Urinary bladder (tissue), 4 donors: ENCODE measurements around the gene MIPOL1. TPM values are rescaled to one million over a fixed set of nuclear protein-coding genes. Genes with fewer than 3 reads are reported as not detected.
"Not testable (repeated sequence)": the region's sequence is repeated elsewhere in the genome, so short reads cannot be mapped to it uniquely, and the experiment has no call there.

Source experiments
- DNase-seq: peaks from one replicate; pipeline ENCODE4 v3.0.0-alpha.2; 2015; ENCODE audit errors: extremely low spot score
- H3K27ac ChIP-seq: one replicate; pipeline ENCODE4 v1.5.1; 2013; ENCODE audit warnings: low read depth, mild to moderate bottlenecking, moderate library complexity
- H3K36me3 ChIP-seq: one replicate; pipeline ENCODE4 v1.6.1; 2013; ENCODE audit warnings: mild to moderate bottlenecking, moderate library complexity; ENCODE audit not compliant: insufficient read depth
- H3K4me1 ChIP-seq: one replicate; pipeline ENCODE4 v1.6.1; 2013; ENCODE audit warnings: mild to moderate bottlenecking, moderate library complexity; ENCODE audit not compliant: insufficient read depth
- H3K4me3 ChIP-seq: one replicate; pipeline ENCODE4 v1.5.1; 2013; ENCODE audit warnings: low read depth, low read length
- WGBS: extraction: QIAGEN DNeasy Blood & Tissue Kit; methylation state at CpG from one replicate; pipeline ENCODE4 v1.1.7; 2013; 5-methylcytosine and 5-hydroxymethylcytosine counted together
- polyA plus RNA-seq: library from polyadenylated mRNA; stranded (reverse); fragments of 200-250 nt; gene quantifications from one replicate; pipeline ENCODE4 v1.2.3, GENCODE V29; 2013
- total RNA-seq: library from RNA; depleted of rRNA; stranded (reverse); fragments of >200 nt; gene quantifications from one replicate; pipeline ENCODE4 v1.2.3, GENCODE V29; 2014
- donor health status: healthy with polysubstance abuse.
- donor health status: healthy.

MIPOL1 gene
- total and polyA plus RNA-seq, 2 donors: 5.6 to 48.4 TPM

DNA sequence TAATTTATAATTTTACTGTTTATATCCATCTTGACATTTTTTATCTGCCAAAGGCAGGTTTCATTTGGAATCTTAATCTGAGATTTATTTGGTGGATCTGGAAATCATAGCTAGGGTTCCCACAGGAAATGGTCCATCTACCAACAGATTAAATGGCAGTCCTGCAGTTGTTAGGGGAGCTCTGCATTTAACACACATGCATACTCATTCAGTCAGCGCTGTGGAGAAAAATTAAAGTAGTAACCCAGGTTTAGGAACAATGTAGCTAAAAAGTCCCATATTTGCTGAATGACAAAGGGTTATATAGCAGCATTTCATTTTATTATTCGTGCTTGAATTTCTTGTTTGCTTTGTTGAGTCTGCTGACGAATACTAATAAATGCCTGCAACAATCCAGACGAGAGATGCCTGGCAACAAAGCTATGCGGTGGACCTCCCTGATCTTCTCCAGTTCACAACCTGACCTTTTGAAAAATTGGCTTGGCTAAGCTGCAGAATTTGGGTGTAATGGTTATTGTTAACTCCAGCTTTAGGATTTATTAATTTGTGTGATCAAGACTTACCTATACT lies 59.8 kb downstream of the MIPOL1 start:
- 74% methylated on average over 5 of the region's 5 CpGs for WGBS
- no peaks in the 10 kb centered on the region for H3K36me3 ChIP-seq
- no peak for DNase-seq
- no peaks in the 10 kb centered on the region for H3K4me1 ChIP-seq
- H3K4me3 ChIP-seq: no peak overlapping the region
- H3K27ac ChIP-seq: no peak overlapping the region

DNA sequence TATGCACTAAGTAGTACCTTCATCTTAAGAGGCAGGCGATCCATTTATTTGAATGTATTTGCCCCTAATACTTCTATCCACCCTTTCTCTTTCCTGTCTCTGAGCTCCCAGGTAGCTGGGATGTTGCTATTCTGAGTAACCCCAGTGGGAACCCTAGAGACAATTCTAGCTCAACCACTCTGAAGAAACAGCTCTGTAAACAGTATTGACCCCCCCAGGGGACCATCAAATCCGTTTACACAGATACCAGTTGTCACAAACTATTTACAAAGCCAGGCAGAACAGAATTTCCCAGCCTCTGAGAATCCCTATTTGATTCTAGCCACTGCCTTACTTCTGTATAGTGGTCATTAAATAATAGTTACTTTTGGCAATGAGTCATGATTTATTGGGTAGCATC lies 64.9 kb downstream of the MIPOL1 start:
- H3K4me3 ChIP-seq: no peak overlapping the region
- no peaks in the 10 kb centered on the region for H3K4me1 ChIP-seq
- 61% methylated on average over 2 of the region's 2 CpGs for WGBS
- DNase-seq: no peak
- H3K27ac ChIP-seq: no peak overlapping the region
- no peaks in the 10 kb centered on the region for H3K36me3 ChIP-seq

GRCh38 chr14:37263656-37264236 lies 66.0 kb downstream of the MIPOL1 start:
- Histone ChIP-seq H3K4me3 (no peak overlapping the region), H3K4me1 (no peaks in the 10 kb centered on the region), H3K36me3 (no peaks in the 10 kb centered on the region), H3K27ac (no peak overlapping the region)
- WGBS: 35% methylated on average over 3 of the region's 3 CpGs
- no peak for DNase-seq

DNA sequence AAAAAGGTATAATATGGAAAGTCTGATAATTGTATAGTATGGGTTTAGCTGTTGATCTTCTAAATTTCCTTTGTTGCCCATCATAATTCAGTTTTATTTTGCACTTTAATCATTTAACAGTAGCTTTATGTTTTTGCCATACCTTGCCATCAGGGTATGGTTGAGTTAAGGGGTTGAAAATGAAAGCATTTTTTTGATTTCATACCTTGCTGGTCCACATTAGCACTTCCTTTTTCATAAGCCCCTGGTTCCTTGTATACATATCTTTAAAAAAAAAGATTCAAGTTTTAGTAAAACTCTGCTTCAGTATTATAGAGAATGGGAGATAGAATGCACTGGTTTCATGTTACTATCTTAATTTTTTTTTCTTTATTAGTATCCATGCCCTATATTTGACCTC lies 71.1 kb downstream of the MIPOL1 start:
- no peak for DNase-seq
- no peak overlapping the region for H3K4me3 ChIP-seq
- no peak overlapping the region for H3K27ac ChIP-seq
- H3K36me3 ChIP-seq: no peaks in the 10 kb centered on the region
- no peaks in the 10 kb centered on the region for H3K4me1 ChIP-seq

DNA sequence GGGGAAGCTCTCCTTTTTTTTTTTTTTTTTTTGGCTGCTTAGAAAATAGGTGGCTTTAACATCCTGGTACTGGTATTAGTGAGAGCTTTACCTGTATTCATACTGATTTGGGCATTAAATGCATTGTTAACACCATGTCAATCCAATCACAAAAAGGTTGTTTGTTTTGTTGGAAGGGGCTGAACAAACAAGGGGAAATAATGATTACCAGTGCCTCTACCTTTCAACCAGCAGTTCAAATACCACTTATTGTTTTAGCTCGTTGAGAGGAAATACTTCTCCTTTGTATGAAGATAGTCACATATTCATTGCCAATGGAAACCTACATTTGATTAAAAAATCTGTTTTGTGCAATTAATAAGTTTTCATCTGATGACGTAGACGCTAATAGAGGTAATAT lies 72.9 kb downstream of the MIPOL1 start:
- H3K36me3 ChIP-seq: no peaks in the 10 kb centered on the region
- DNase-seq: no peak
- 91% methylated on average over 3 of the region's 3 CpGs for WGBS
- no peak overlapping the region for H3K27ac ChIP-seq
- H3K4me1 ChIP-seq: no peaks in the 10 kb centered on the region
- no peak overlapping the region for H3K4me3 ChIP-seq

DNA sequence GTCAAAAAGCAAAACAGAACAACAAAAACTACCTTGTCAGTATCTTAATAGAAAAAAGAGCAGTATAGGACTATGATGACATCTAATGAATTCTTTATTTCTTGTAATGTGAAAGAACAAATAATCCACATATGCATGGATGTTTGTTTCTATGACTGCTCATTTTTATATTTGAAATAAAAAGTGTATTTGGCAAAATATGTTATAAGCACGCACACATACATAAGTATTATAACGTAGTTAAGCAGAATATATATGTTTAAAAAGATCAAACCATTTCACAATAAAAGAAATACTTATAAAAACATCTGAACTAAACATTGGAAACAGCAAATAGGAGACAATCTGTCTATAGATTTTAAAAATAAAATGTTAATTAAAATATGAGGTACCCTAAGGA lies 74.8 kb downstream of the MIPOL1 start:
- Histone ChIP-seq H3K4me3 (no peak overlapping the region), H3K36me3 (no peaks in the 10 kb centered on the region), H3K27ac (no peak overlapping the region), H3K4me1 (no peaks in the 10 kb centered on the region)
- no peak for DNase-seq
- WGBS: 96% methylated on average over 2 of the region's 2 CpGs

DNA sequence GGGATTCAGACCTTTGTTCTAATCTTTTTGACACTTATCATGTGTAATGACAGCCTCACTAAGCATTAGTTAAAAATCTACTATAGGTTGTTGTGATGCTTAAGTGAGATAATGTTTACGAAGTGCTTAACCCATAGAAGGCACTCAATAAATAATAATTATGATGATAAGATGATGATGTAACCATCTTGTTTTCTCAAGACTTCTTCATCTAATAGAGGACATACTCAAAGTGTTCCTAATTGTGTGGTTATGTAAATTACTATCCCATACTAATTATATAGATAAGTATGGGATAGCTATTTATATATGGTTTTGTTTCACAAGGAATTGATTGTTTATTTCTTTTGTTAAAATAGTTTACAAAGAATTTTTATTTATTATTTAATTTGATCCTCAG lies 76.9 kb downstream of the MIPOL1 start:
- Histone ChIP-seq H3K36me3 (no peaks in the 10 kb centered on the region), H3K27ac (no peak overlapping the region), H3K4me1 (no peaks in the 10 kb centered on the region), H3K4me3 (no peak overlapping the region)
- DNase-seq: no peak
- WGBS: 93% methylated on average over 1 of the region's 1 CpG

- no peaks in the 10 kb centered on the region for H3K4me1 ChIP-seq
- H3K36me3 ChIP-seq: no peaks in the 10 kb centered on the region
Observed at GRCh38 chr14:37275963-37276362, 78.2 kb downstream of the MIPOL1 start.

DNA sequence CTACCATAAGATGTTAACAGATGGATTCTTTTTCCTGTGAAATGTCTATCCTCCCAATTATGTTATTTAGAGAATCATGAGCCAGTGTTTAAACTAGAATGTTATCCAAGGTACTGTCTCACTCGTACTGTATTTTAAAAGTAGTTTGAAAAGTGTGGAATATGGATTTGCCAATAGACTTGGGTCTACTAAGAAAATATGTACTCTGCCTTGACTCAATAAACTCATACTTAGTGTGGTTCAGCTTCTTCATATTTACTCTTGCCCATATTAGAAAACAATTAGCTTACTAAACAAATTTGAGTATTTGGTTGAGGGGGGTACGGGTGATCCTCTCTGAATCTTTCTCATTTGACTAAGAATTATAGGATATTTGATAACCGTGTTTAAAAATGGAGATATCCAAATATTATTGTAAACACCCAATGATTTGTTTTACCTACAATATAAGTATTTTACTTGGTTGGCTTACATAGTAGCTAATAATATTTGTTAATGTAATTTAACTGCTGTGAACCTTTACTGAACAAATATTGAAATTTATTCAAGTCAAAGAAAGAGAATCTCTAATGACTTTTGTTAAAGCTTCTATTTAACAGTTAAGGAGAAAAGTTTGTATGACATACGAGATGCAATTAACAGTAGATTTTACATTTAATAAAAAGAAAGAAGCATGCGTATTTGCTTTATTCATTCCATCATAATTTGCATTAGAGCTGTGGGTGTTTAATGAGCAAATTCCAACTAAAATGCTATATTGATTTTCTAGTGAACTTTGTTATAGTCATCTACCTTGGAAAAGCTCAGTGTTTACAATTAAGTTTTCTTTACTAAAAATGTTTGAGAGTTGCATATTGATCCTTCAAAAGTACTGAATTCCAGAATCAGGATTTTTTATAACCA lies 81.2 kb downstream of the MIPOL1 start:
- WGBS: 82% methylated on average over 5 of the region's 5 CpGs

More at GRCh38 chr14:37275963-37276362, 78.2 kb downstream of the MIPOL1 start:
- Histone ChIP-seq H3K4me3 (no peak overlapping the region), H3K27ac (no peak overlapping the region)
- no peak for DNase-seq

DNA sequence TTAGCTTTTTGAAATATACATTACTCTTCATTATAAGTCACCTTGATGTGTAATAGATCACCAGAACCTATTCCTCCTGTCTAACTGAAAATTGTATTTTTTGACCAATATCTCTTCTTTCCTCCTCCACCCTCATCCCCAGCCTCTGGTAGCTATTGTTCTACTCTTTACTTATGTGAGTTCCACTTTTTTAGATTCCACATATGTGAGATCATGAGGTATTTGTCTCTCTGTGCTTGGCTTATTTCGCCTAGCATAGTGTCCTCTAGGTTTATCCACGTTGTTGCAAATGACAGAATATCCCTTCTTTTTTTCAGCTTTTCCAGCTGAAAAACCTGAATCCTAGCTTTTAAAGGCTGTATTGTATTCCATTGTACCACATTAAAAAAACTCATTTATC lies 82.1 kb downstream of the MIPOL1 start:
- H3K36me3 ChIP-seq: no peaks in the 10 kb centered on the region

More for the DNA sequence above, 81.2 kb downstream of the MIPOL1 start:
- no peak for DNase-seq
- no peaks in the 10 kb centered on the region for H3K4me1 ChIP-seq
- H3K36me3 ChIP-seq: no peaks in the 10 kb centered on the region
- no peak overlapping the region for H3K4me3 ChIP-seq
- no peak overlapping the region for H3K27ac ChIP-seq

DNA sequence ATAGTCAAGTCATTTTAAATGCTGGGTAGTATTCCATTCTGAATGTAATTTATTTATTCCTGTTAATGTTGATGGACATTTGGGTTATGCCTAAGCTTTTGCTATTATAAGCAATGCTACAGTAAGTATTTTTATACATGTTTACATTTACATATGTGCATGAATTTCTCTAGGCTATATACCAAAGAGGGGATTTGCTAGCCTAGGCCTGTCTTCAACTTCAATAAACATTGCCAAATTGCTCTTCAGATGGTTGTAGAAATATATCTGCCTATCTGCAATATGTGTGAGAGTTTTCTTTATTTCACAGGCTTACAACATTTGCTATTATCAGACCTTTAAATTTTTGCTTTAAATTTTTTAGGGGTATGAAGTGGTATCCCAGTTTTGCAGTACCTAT lies 87.0 kb downstream of the MIPOL1 start:
- H3K27ac ChIP-seq: no peak overlapping the region
- H3K4me1 ChIP-seq: no peaks in the 10 kb centered on the region
- H3K4me3 ChIP-seq: no peak overlapping the region
- no peaks in the 10 kb centered on the region for H3K36me3 ChIP-seq
- no peak for DNase-seq

More for the DNA sequence above, 82.1 kb downstream of the MIPOL1 start:
- Histone ChIP-seq H3K4me3 (no peak overlapping the region), H3K4me1 (no peaks in the 10 kb centered on the region), H3K27ac (no peak overlapping the region)
- 96% methylated on average over 2 of the region's 2 CpGs for WGBS
- no peak for DNase-seq

GRCh38 chr14:37285220-37285619 lies 87.5 kb downstream of the MIPOL1 start:
- DNase-seq: no peak

DNA sequence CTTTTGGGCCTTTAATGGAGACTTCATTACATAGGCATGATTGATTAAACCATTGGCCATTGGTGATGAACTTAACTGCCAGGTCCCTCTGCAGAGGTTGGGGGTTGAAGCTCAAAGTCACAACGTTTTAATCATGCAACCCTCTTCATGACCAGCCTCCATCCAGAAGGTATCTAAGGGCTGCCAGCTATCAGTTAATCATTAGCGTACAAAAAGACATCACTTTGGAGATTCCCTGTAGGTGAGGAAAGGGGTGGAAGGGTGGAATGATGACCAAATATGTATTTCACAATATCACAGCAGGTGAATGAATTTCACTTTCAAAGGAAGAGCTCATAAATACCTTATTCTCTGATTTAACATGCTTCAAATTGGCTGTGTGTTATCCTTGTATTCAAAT lies 92.0 kb downstream of the MIPOL1 start:
- 36% methylated on average over 2 of the region's 2 CpGs for WGBS
- no peak for DNase-seq
- Histone ChIP-seq H3K4me1 (no peaks in the 10 kb centered on the region), H3K36me3 (no peaks in the 10 kb centered on the region), H3K4me3 (no peak overlapping the region), H3K27ac (no peak overlapping the region)

More at GRCh38 chr14:37285220-37285619, 87.5 kb downstream of the MIPOL1 start:
- Histone ChIP-seq H3K4me1 (no peaks in the 10 kb centered on the region), H3K36me3 (no peaks in the 10 kb centered on the region), H3K27ac (no peak overlapping the region), H3K4me3 (no peak overlapping the region)
- WGBS: 95% methylated on average over 5 of the region's 5 CpGs

GRCh38 chr14:37295262-37295661 lies 97.5 kb downstream of the MIPOL1 start:
- DNase-seq, H3K4me3 ChIP-seq, H3K4me1 ChIP-seq, H3K27ac ChIP-seq, H3K36me3 ChIP-seq: not testable (repeated sequence)
- 100% methylated on average over 1 of the region's 1 CpG for WGBS
